HEK293 (cell line): ENCODE results near the gene RIPK1.
"Not testable (repeated sequence)": the region's sequence is repeated elsewhere in the genome, so short reads cannot be mapped to it uniquely, and the experiment has no call there.

Source experiments
- CTCF ChIA-PET: fragments of 350-600 bp; formaldehyde crosslinking; extraction: SDS; loops from one replicate; lab custom pipeline; 2021; ENCODE audit warnings: antibody characterized with exemption; lab: Yijun Ruan, JAX
- POLR2A ChIA-PET: fragments of 300-600 bp; formaldehyde crosslinking; extraction: SDS; loops from one replicate; lab custom pipeline; 2020; ENCODE audit warnings: antibody characterized with exemption, inconsistent platforms; lab: Yijun Ruan, JAX
- H3K27ac ChIP-seq: fragments of 200-500 bp; sonication (Bioruptor generic); 2 replicates; pipeline ENCODE4 v1.5.1; 2014; ENCODE audit warnings: low read depth, low read length, control low read depth, inconsistent platforms; ENCODE audit errors: extremely low read depth
- H3K36me3 ChIP-seq, 2 experiments: fragments of 200-500 bp in 1 of 2; sonication (Bioruptor generic) in 1 of 2; 1 replicate in 1 of 2; 2 replicates in 1 of 2; pipeline ENCODE4 v1.5.1; 2014 to 2017; ENCODE audit warnings: inconsistent platforms in 2 of 2, low read length in 2 of 2; ENCODE audit not compliant: control insufficient read depth in 2 of 2, insufficient read depth in 1 of 2
- H3K4me1 ChIP-seq: fragments of 200-500 bp; sonication (Bioruptor generic); 2 replicates; pipeline ENCODE4 v1.5.1; 2014; ENCODE audit warnings: mild to moderate bottlenecking, low read length, inconsistent platforms; ENCODE audit not compliant: control insufficient read depth, insufficient read depth
- H3K4me3 ChIP-seq: 2 replicates; pipeline ENCODE4 v1.5.1; 2011; ENCODE audit warnings: low read depth, mild to moderate bottlenecking, control low read depth, low read length, moderate library complexity
- H3K9me3 ChIP-seq: fragments of 200-500 bp; sonication (Bioruptor generic); 2 replicates; pipeline ENCODE4 v1.5.1; 2014; ENCODE audit warnings: low read depth, low read length, inconsistent platforms; ENCODE audit not compliant: control insufficient read depth, insufficient read depth
- FEZF1 ChIP-seq: fragments of 450-650 bp; formaldehyde crosslinking; IDR thresholded peaks from 2 replicates; pipeline ENCODE4 v1.5.1; 2016; ENCODE audit warnings: missing biosample characterization, missing genetic modification characterization
- GLI2 ChIP-seq: fragments of 450-650 bp; formaldehyde crosslinking; IDR thresholded peaks from 2 replicates; pipeline ENCODE4; 2017; ENCODE audit warnings: missing biosample characterization, missing genetic modification characterization, low read depth, borderline replicate concordance
- KLF1 ChIP-seq: fragments of 450-650 bp; formaldehyde crosslinking; IDR thresholded peaks from 2 replicates; pipeline ENCODE4 v1.5.1; 2016; ENCODE audit warnings: missing biosample characterization, missing genetic modification characterization
- OVOL3 ChIP-seq: fragments of 450-650 bp; formaldehyde crosslinking; IDR thresholded peaks from 2 replicates; pipeline ENCODE4 v1.5.1; 2016; ENCODE audit warnings: missing biosample characterization, missing genetic modification characterization
- PBX3 ChIP-seq: sonication (generic); formaldehyde crosslinking; IDR thresholded peaks from 2 replicates; pipeline ENCODE4 v1.8.1; 2022; ENCODE audit warnings: mild to moderate bottlenecking, moderate library complexity, missing genetic modification reagents
- PRDM1 ChIP-seq: fragments of 450-650 bp; formaldehyde crosslinking; IDR thresholded peaks from 2 replicates; pipeline ENCODE4; 2016; ENCODE audit warnings: missing biosample characterization, missing genetic modification characterization
- RBAK ChIP-seq: fragments of 450-650 bp; formaldehyde crosslinking; IDR thresholded peaks from 2 replicates; pipeline ENCODE4 v1.5.1; 2016; ENCODE audit warnings: missing biosample characterization, missing genetic modification characterization
- ZNF138 ChIP-seq: fragments of 450-650 bp; formaldehyde crosslinking; IDR thresholded peaks from 2 replicates; pipeline ENCODE4 v1.5.1; 2016; ENCODE audit warnings: missing biosample characterization, missing genetic modification characterization, borderline replicate concordance
- ZNF174 ChIP-seq: fragments of 450-650 bp; formaldehyde crosslinking; IDR thresholded peaks from 2 replicates; pipeline ENCODE4 v1.5.0; 2017; ENCODE audit warnings: missing biosample characterization, mild to moderate bottlenecking, missing genetic modification characterization
- ZNF223 ChIP-seq: fragments of 450-650 bp; formaldehyde crosslinking; IDR thresholded peaks from 2 replicates; pipeline ENCODE4 v1.5.1; 2016; ENCODE audit warnings: missing biosample characterization, missing genetic modification characterization
- ZNF24 ChIP-seq: fragments of 450-650 bp; formaldehyde crosslinking; IDR thresholded peaks from 2 replicates; pipeline ENCODE4 v1.5.1; 2016; ENCODE audit warnings: missing biosample characterization, missing genetic modification characterization
- ZNF335 ChIP-seq: fragments of 450-650 bp; formaldehyde crosslinking; conservative IDR thresholded peaks from 2 replicates; pipeline ENCODE4 v1.5.1; 2016; ENCODE audit warnings: missing biosample characterization, missing genetic modification characterization
- ZNF341 ChIP-seq: fragments of 450-650 bp; formaldehyde crosslinking; IDR thresholded peaks from 2 replicates; pipeline ENCODE4; 2016; ENCODE audit warnings: low read depth, missing biosample characterization, missing genetic modification characterization
- ZNF530 ChIP-seq: fragments of 450-650 bp; formaldehyde crosslinking; IDR thresholded peaks from 2 replicates; pipeline ENCODE4 v1.5.1; 2016; ENCODE audit warnings: low read depth, missing biosample characterization, missing genetic modification characterization
- ZNF558 ChIP-seq: fragments of 450-650 bp; formaldehyde crosslinking; IDR thresholded peaks from 2 replicates; pipeline ENCODE4 v1.5.1; 2016; ENCODE audit warnings: missing biosample characterization, missing genetic modification characterization
- ZNF600 ChIP-seq: fragments of 450-650 bp; formaldehyde crosslinking; IDR thresholded peaks from 2 replicates; pipeline ENCODE4 v1.5.1; 2016; ENCODE audit warnings: missing biosample characterization, missing genetic modification characterization
- ZNF768 ChIP-seq: fragments of 450-650 bp; formaldehyde crosslinking; IDR thresholded peaks from 2 replicates; pipeline ENCODE4 v1.5.1; 2018; ENCODE audit warnings: missing biosample characterization, mild to moderate bottlenecking, missing genetic modification characterization
- ZNF792 ChIP-seq: fragments of 450-650 bp; formaldehyde crosslinking; IDR thresholded peaks from 2 replicates; pipeline ENCODE4 v1.5.1; 2016; ENCODE audit warnings: missing biosample characterization, missing genetic modification characterization

Gene RIPK1

DNA sequence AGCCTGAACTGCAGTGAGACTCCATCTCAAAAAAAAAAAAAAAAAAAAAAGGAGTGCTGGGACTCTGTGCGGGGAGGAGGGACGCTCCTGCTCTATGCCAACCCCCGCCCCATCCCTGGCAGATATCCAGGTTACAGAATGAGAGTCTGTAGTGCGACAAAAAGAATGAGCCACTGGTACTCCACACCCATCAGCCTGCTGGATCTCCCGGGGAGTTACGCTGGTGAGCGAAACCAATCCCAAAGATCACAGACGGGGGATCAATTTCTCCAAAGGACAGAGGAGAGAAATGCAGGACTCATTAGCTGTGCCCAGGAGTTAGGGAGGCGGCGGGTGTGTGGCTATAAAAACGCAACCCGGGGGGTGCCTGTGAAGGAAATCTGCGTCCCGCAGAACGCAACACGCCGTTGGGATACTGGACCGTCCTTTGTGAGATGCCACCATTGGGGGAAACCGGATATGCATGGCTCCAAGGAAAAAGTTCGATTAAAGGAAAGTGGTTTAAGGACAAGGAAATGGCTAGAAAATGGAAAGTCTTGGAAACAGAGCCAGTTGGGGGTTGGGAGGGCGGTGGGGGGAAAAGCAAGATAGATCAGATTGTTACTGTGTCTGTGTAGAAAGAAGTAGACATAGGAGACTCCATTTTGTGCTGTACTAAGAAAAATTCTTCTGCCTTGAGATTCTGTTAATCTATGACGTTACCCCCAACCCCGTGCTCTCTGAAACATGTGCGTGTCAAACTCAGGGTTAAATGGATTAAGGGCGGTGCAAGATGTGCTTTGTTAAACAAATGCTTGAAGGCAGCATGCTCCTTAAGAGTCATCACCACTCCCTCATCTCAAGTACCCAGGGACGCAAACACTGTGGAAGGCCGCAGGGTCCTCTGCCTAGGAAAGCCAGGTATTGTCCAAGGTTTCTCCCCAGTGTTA is 13.8 kb upstream of the RIPK1 start:
- not testable (repeated sequence) for H3K27ac ChIP-seq

DNA sequence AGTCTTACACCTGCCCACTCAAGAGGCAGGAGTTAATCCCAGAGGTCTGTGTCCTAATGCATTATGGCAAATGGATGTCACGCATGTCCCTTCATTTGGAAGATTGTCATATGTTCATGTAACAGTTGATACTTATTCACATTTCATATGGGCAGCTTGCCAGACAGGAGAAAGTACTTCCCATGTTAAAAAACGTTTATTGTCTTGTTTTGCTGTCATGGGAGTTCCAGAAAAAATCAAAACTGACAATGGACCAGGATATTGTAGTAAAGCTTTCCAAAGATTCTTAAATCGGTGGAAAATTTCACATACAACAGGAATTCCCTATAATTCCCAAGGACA is 13.2 kb upstream of the RIPK1 start:
- H3K4me1 ChIP-seq, H3K27ac ChIP-seq, POLR2A ChIA-PET, H3K36me3 ChIP-seq, H3K4me3 ChIP-seq, H3K9me3 ChIP-seq: not testable (repeated sequence)
- CTCF ChIA-PET, result interaction anchor here (0.7 to 3.4 kb wide), 4 partner anchors 53 to 199 kb away, joined by 3 to 15 read pairs (median 6); partner anchors contain the start of gene NQO2

More for the DNA sequence above, 13.8 kb upstream of the RIPK1 start:
- ChIA-PET CTCF (interaction anchor here (0.7 to 3.4 kb wide), 5 partner anchors 53 to 199 kb away, joined by 3 to 15 read pairs (median 8); partner anchors contain the start of gene NQO2), POLR2A (interaction anchor here (0.7 kb wide), 1 partner anchor 53 kb away, joined by 3 read pairs; no protein-coding TSS in a partner anchor)
- 0 out of 2 replicates have a peak, but pooled peaks have one; percentile 48 for TF ChIP-seq PRDM1
- peak; percentile 28; the same call in 1 of the 2 replicates for TF ChIP-seq KLF1
- not testable (repeated sequence) for H3K4me1 ChIP-seq, H3K9me3 ChIP-seq, H3K36me3 ChIP-seq, H3K4me3 ChIP-seq

- Histone ChIP-seq H3K4me1 (no peaks in the 10 kb centered on the region), H3K4me3 (no peak overlapping the region), H3K9me3 (no peaks in the 10 kb centered on the region), H3K27ac (no peak overlapping the region), H3K36me3 (no peaks in the 10 kb centered on the region)
- ChIA-PET POLR2A (interaction anchor here (1.1 kb wide), 1 partner anchor 64 kb away, joined by 3 read pairs; no protein-coding TSS in a partner anchor), CTCF (interaction anchor here (0.6 to 5.1 kb wide), 19 partner anchors 11 to 582 kb away, joined by 3 to 71 read pairs (median 4); partner anchors contain the start of gene NQO2)
- TF ChIP-seq ZNF768 (tag by site-specific recombination) (no peak), OVOL3 (tag by site-specific recombination) (no peak), ZNF530 (tag by site-specific recombination) (no peak), ZNF558 (tag by site-specific recombination) (no peak), ZNF341 (tag by site-specific recombination) (no peak), FEZF1 (tag by site-specific recombination) (no peak), ZNF792 (tag by site-specific recombination) (no peak), ZNF223 (tag by site-specific recombination) (no peak), RBAK (tag by site-specific recombination) (no peak), GLI2 (no peak), ZNF138 (tag by site-specific recombination) (no peak), ZNF600 (tag by site-specific recombination) (no peak), KLF1 (no peak)
Observed at GRCh38 chr6:3057063-3057770, 11.1 kb upstream of the RIPK1 start.

- TF ChIP-seq ZNF24 (tag by site-specific recombination) (no peak), PBX3 (no peak), ZNF335 (tag by site-specific recombination) (no peak), ZNF174 (tag by site-specific recombination) (no peak)
- H3K36me3 ChIP-seq, result no peaks in the 10 kb centered on the region
- H3K27ac ChIP-seq, result no peak overlapping the region
- ChIA-PET POLR2A (no interaction called here), CTCF (interaction anchor here (0.6 to 5.1 kb wide), 6 partner anchors 59 to 362 kb away, joined by 4 to 71 read pairs (median 6); partner anchors contain the start of gene NQO2)
- no peaks in the 10 kb centered on the region for H3K9me3 ChIP-seq
- H3K4me1 ChIP-seq, result no peaks in the 10 kb centered on the region
- no peak overlapping the region for H3K4me3 ChIP-seq
Observed at GRCh38 chr6:3058957-3059356, 9.3 kb upstream of the RIPK1 start.

- CTCF ChIA-PET, result interaction anchor here (0.6 to 5.1 kb wide), 6 partner anchors 61 to 241 kb away, joined by 3 to 71 read pairs (median 4); partner anchors contain the start of gene NQO2
- H3K4me3 ChIP-seq, H3K27ac ChIP-seq, H3K36me3 ChIP-seq, H3K4me1 ChIP-seq, H3K9me3 ChIP-seq, POLR2A ChIA-PET: not testable (repeated sequence)
Observed at GRCh38 chr6:3060092-3060491, 8.2 kb upstream of the RIPK1 start.
